ENCODE measurements around the gene PCED1A.

PCED1A gene

DNA sequence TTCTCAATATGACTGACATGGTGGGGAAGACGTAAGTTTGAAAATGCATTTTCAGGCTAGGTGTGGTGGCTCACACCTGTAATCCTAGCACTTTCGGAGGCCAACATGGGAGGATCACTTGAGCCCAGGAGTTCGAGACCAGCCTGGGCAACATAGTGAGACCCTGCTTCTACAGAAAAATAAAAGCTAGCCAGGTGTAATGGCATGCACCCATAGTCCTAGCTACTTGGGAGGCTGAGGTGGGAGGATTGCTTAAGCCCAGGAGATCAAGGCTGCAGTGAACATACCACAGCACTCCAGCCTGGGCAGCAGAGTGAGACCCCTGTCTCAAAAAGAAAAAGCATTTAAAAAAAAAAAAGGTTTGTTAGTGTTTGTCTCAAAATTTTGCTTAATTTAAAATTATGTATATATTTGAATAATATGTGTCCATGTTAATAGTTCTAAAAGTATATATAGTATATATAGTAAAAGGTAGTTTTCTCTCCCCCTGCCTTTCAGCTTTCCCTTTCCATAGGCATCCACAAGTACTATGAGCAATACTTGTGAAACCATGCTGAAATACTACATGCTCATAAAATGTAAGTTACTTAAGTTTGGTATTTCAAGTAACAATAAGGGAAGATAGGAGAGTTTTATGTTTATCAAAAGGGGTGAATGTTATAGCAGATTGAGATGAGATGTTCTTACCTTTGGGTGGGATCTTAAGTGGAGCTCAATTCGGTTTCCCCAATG is 47.9 kb upstream of the PCED1A start:
- Histone ChIP-seq H3K4me3 (ENCODE audit: low read depth, low read length, poor library complexity, severe bottlenecking) (no peak overlapping the region), H3K27ac (ENCODE audit: low read depth, low read length, poor library complexity, severe bottlenecking) (no peak overlapping the region), H3K9me3 (ENCODE audit: low read length) (peaks cover 3% of the 10 kb centered on the region; the same call in 1 of the 2 replicates), H3K9me2 (ENCODE audit: low read depth, low read length) (no peaks in the 10 kb centered on the region), H3K36me3 (ENCODE audit: insufficient read depth, low read length) (peaks cover 7% of the 10 kb centered on the region), H2AFZ (ENCODE audit: low read length) (no peak overlapping the region), H3K79me2 (ENCODE audit: insufficient read depth, low read length) (peaks cover 90% of the 10 kb centered on the region), H4K20me1 (ENCODE audit: insufficient read depth, low read length) (0 out of 2 replicates have a peak, but pooled peaks cover 2% of the 10 kb centered on the region), H3F3A (ENCODE audit: insufficient read depth, low read length) (no peaks in the 10 kb centered on the region), H3K9ac (ENCODE audit: low read length) (no peak overlapping the region), H3K4me2 (ENCODE audit: low read length) (no peak overlapping the region), H3K4me1 (ENCODE audit: insufficient read depth, low read length, severe bottlenecking) (peaks cover 7% of the 10 kb centered on the region), H3K27me3 (ENCODE audit: insufficient read depth, low read length) (no peaks in the 10 kb centered on the region)
- no peak for TF ChIP-seq EZH2 (IDR thresholded peaks at IDR 0.05; ENCODE audit: borderline replicate concordance, low read length)
- TF ChIP-seq, protein P1, sequence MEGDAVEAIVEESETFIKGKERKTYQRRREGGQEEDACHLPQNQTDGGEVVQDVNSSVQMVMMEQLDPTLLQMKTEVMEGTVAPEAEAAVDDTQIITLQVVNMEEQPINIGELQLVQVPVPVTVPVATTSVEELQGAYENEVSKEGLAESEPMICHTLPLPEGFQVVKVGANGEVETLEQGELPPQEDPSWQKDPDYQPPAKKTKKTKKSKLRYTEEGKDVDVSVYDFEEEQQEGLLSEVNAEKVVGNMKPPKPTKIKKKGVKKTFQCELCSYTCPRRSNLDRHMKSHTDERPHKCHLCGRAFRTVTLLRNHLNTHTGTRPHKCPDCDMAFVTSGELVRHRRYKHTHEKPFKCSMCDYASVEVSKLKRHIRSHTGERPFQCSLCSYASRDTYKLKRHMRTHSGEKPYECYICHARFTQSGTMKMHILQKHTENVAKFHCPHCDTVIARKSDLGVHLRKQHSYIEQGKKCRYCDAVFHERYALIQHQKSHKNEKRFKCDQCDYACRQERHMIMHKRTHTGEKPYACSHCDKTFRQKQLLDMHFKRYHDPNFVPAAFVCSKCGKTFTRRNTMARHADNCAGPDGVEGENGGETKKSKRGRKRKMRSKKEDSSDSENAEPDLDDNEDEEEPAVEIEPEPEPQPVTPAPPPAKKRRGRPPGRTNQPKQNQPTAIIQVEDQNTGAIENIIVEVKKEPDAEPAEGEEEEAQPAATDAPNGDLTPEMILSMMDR (IDR thresholded peaks at IDR 0.05; ENCODE audit: low read length) = no peak

- no peak overlapping the region for H3K27ac ChIP-seq (ENCODE audit: low read depth, low read length, poor library complexity, severe bottlenecking)
- TF ChIP-seq EZH2 (IDR thresholded peaks at IDR 0.05; ENCODE audit: borderline replicate concordance, low read length) = no peak
- TF ChIP-seq, protein P1 (IDR thresholded peaks at IDR 0.05; ENCODE audit: low read length) = no peak
- no peaks in the 10 kb centered on the region for H3K9me2 ChIP-seq (ENCODE audit: low read depth, low read length)
- no peaks in the 10 kb centered on the region for H3F3A ChIP-seq (ENCODE audit: insufficient read depth, low read length)
- H3K4me1 ChIP-seq (ENCODE audit: insufficient read depth, low read length, severe bottlenecking) = peaks cover 7% of the 10 kb centered on the region
- H3K4me3 ChIP-seq (ENCODE audit: low read depth, low read length, poor library complexity, severe bottlenecking) = no peak overlapping the region
- H3K9me3 ChIP-seq (ENCODE audit: low read length) = no peaks in the 10 kb centered on the region
- H3K9ac ChIP-seq (ENCODE audit: low read length) = no peak overlapping the region
- peaks cover 7% of the 10 kb centered on the region for H3K36me3 ChIP-seq (ENCODE audit: insufficient read depth, low read length)
- H2AFZ ChIP-seq (ENCODE audit: low read length) = no peak overlapping the region
- H4K20me1 ChIP-seq (ENCODE audit: insufficient read depth, low read length) = 0 out of 2 replicates have a peak, but pooled peaks cover 2% of the 10 kb centered on the region
- no peaks in the 10 kb centered on the region for H3K27me3 ChIP-seq (ENCODE audit: insufficient read depth, low read length)
- no peak overlapping the region for H3K4me2 ChIP-seq (ENCODE audit: low read length)
- H3K79me2 ChIP-seq (ENCODE audit: insufficient read depth, low read length) = peaks cover 86% of the 10 kb centered on the region
These were observed 47.3 kb upstream of the PCED1A start for GRCh38 chr20:2887715-2888114.

DNA sequence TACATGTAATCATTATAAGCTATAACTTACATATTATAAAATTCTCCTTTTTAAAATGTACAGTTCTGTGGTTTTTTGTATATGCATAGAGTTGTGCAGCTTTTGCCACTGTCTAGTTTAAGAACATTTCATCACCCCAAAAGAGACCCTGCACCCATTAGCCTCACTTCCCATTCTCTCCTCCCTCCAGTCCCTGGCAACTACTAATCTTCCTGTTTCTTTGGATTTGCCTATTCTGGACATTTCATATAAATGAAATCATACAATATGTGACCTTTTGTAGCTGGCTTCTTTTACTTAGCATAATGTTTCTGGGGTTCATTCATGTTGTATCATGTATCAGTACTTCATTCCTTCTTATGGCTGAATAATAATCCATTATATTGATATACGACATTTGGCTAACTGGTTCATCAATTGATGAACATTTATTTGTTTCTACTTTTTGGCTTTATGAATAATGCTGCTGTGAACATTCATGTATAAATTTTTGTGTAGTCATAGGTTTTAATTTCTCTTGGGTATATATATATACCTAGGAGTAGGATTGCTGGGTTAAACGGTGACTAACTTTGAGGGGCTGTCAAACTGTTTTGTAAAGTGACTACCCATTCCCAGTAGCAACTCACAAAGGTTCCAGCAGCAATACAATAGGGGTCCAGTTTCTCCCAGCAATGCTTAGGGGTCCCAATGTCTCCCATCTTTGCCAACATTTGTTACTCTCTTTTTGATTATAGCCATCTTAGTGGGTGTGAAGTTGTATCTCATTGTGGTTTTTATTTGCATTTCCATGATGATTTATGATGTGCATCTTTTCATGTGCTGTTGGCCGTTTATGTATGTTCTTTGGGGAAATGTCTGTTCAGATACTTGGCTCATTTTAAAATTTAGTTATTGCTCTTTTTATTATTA is 43.5 kb upstream of the PCED1A start:
- Histone ChIP-seq H3K9ac (ENCODE audit: low read length) (no peak overlapping the region), H3K36me3 (ENCODE audit: insufficient read depth, low read length) (no peaks in the 10 kb centered on the region; the same call in 1 of the 2 replicates), H3K9me3 (ENCODE audit: low read length) (no peaks in the 10 kb centered on the region), H2AFZ (ENCODE audit: low read length) (no peak overlapping the region), H3K9me2 (ENCODE audit: low read depth, low read length) (no peaks in the 10 kb centered on the region), H3K4me1 (ENCODE audit: insufficient read depth, low read length, severe bottlenecking) (peaks cover 10% of the 10 kb centered on the region), H3K79me2 (ENCODE audit: insufficient read depth, low read length) (peaks cover 71% of the 10 kb centered on the region), H3K27ac (ENCODE audit: low read depth, low read length, poor library complexity, severe bottlenecking) (no peak overlapping the region), H3K4me3 (ENCODE audit: low read depth, low read length, poor library complexity, severe bottlenecking) (no peak overlapping the region), H3K4me2 (ENCODE audit: low read length) (no peak overlapping the region), H4K20me1 (ENCODE audit: insufficient read depth, low read length) (0 out of 2 replicates have a peak, but pooled peaks cover 2% of the 10 kb centered on the region), H3F3A (ENCODE audit: insufficient read depth, low read length) (no peaks in the 10 kb centered on the region), H3K27me3 (ENCODE audit: insufficient read depth, low read length) (no peaks in the 10 kb centered on the region)
- TF ChIP-seq, protein P1 (IDR thresholded peaks at IDR 0.05; ENCODE audit: low read length) = no peak
- no peak for TF ChIP-seq EZH2 (IDR thresholded peaks at IDR 0.05; ENCODE audit: borderline replicate concordance, low read length)

Data from OCI-LY1 (cell line).